Measurements from ENCODE around the gene HERC3.

The HERC3 gene

GRCh38 chr4:88591787-88592599, at the start of gene HERC3:
Gene HERC3, plus strand, starts transcription at chr4:88592480. Its CDS starts 13,344 bp downstream, at chr4:88605824.
- peak; percentile 55 to 81 for DNase-seq

GRCh38 chr4:88549815-88550214, 42.5 kb upstream of the HERC3 start:
- DNase-seq, result no peak

GRCh38 chr4:88567591-88567990, 24.7 kb upstream of the HERC3 start:
- DNase-seq, result no peak

- DNase-seq, result no peak
These were observed 22.3 kb upstream of the HERC3 start for GRCh38 chr4:88570001-88570400.

- DNase-seq, result no peak
These were observed 18.9 kb upstream of the HERC3 start for GRCh38 chr4:88573276-88573980.

GRCh38 chr4:88573995-88574394, 18.3 kb upstream of the HERC3 start:
- DNase-seq, result no peak

GRCh38 chr4:88575186-88575585, 17.1 kb upstream of the HERC3 start:
- no peak for DNase-seq

- no peak for DNase-seq
These were observed 9.8 kb upstream of the HERC3 start for GRCh38 chr4:88582493-88582892.

GRCh38 chr4:88583631-88584470, 8.4 kb upstream of the HERC3 start:
- no peak for DNase-seq

- no peak for DNase-seq
These were observed 7.8 kb upstream of the HERC3 start for GRCh38 chr4:88584471-88584900.

- no peak for DNase-seq
These were observed 6.4 kb upstream of the HERC3 start for GRCh38 chr4:88585917-88586316.

GRCh38 chr4:88587306-88587705, 5.0 kb upstream of the HERC3 start:
- no peak for DNase-seq

GRCh38 chr4:88592600-88593448, 544 bp downstream of the HERC3 start:
- peak; percentile 16 to 27 for DNase-seq

GRCh38 chr4:88597970-88598660, 5.8 kb downstream of the HERC3 start:
- no peak for DNase-seq

- DNase-seq, result no peak
These were observed 7.0 kb downstream of the HERC3 start for GRCh38 chr4:88599298-88599697.

- no peak for DNase-seq
These were observed 7.4 kb downstream of the HERC3 start for GRCh38 chr4:88599714-88600113.

- no peak for DNase-seq
These were observed 8.0 kb downstream of the HERC3 start for GRCh38 chr4:88600176-88600838.

GRCh38 chr4:88604978-88605678, 12.8 kb downstream of the HERC3 start:
- DNase-seq, result no peak

- DNase-seq, result no peak
These were observed 13.5 kb downstream of the HERC3 start for GRCh38 chr4:88605736-88606135.

- DNase-seq, result no peak
These were observed 14.6 kb downstream of the HERC3 start for GRCh38 chr4:88606832-88607231.

Measured in NCI-H1930 (cell line).